NT2/D1 (cell line): Measurements from ENCODE around the gene FAM184B.

ENCODE experiments used
- DNase-seq: peaks from one replicate; pipeline ENCODE4 v3.0.0-alpha.2; 2011; ENCODE audit warnings: low read depth, low spot score
- H3K27me3 ChIP-seq: 2 replicates; pipeline ENCODE4 v1.6.0; 2011; ENCODE audit warnings: mild to moderate bottlenecking; ENCODE audit not compliant: insufficient read length, insufficient read depth
- H3K36me3 ChIP-seq: 2 replicates; pipeline ENCODE4 v1.6.1; 2011; ENCODE audit warnings: mild to moderate bottlenecking, low read length, mixed read lengths; ENCODE audit not compliant: insufficient read depth, insufficient read length
- H3K4me1 ChIP-seq: 2 replicates; pipeline ENCODE4 v1.5.1; 2011; ENCODE audit not compliant: insufficient read depth, insufficient read length
- H3K4me3 ChIP-seq: 2 replicates; pipeline ENCODE4 v1.5.1; 2011; ENCODE audit warnings: low read depth; ENCODE audit not compliant: insufficient read length
- H3K9ac ChIP-seq: 2 replicates; pipeline ENCODE4 v1.6.0; 2011; ENCODE audit warnings: low read depth; ENCODE audit not compliant: insufficient read length
- H3K9me3 ChIP-seq: 2 replicates; pipeline ENCODE4 v1.5.1; 2011; ENCODE audit warnings: mild to moderate bottlenecking, low read length; ENCODE audit not compliant: insufficient read depth
- SUZ12 ChIP-seq: IDR thresholded peaks from 2 replicates; pipeline ENCODE4 v1.6.1; 2011; ENCODE audit not compliant: insufficient read length, insufficient read depth; ENCODE audit errors: extremely low read depth
- YY1 ChIP-seq: IDR thresholded peaks from 2 replicates; pipeline ENCODE4 v1.6.1; 2011; ENCODE audit not compliant: insufficient read length, insufficient read depth
- ZNF274 ChIP-seq: IDR thresholded peaks from 2 replicates; pipeline ENCODE4 v1.6.1; 2011; ENCODE audit warnings: mild to moderate bottlenecking, low read depth, low read length

The FAM184B gene

GRCh38 chr4:17794730-17795129 lies 13.3 kb upstream of the FAM184B start:
- Histone ChIP-seq H3K4me3 (no peak overlapping the region), H3K27me3 (no peaks in the 10 kb centered on the region), H3K4me1 (no peaks in the 10 kb centered on the region), H3K36me3 (peaks cover 29% of the 10 kb centered on the region), H3K9ac (no peak overlapping the region), H3K9me3 (no peaks in the 10 kb centered on the region)
- no peak for DNase-seq
- TF ChIP-seq ZNF274 (no peak), SUZ12 (no peak), YY1 (no peak)

GRCh38 chr4:17788956-17789355 lies 7.5 kb upstream of the FAM184B start:
- H3K9me3 ChIP-seq: no peaks in the 10 kb centered on the region
- no peak overlapping the region for H3K9ac ChIP-seq
- peaks cover under 1% of the 10 kb centered on the region for H3K27me3 ChIP-seq
- no peak for DNase-seq
- H3K36me3 ChIP-seq: peaks cover 5% of the 10 kb centered on the region
- H3K4me1 ChIP-seq: no peaks in the 10 kb centered on the region
- H3K4me3 ChIP-seq: no peak overlapping the region
- TF ChIP-seq YY1 (no peak), SUZ12 (no peak), ZNF274 (no peak)

GRCh38 chr4:17787315-17787714 lies 5.9 kb upstream of the FAM184B start:
- Histone ChIP-seq H3K36me3 (peaks cover 4% of the 10 kb centered on the region), H3K9ac (no peak overlapping the region), H3K4me1 (no peaks in the 10 kb centered on the region), H3K4me3 (no peak overlapping the region), H3K9me3 (no peaks in the 10 kb centered on the region), H3K27me3 (peaks cover 15% of the 10 kb centered on the region)
- TF ChIP-seq ZNF274 (no peak), SUZ12 (no peak), YY1 (no peak)
- no peak for DNase-seq

- H3K9ac ChIP-seq: no peak overlapping the region
- TF ChIP-seq YY1: no peak
- no peak for TF ChIP-seq SUZ12
- no peak for TF ChIP-seq ZNF274
- no peaks in the 10 kb centered on the region for H3K4me1 ChIP-seq
- H3K4me3 ChIP-seq: no peak overlapping the region
- no peak for DNase-seq
- H3K9me3 ChIP-seq: no peaks in the 10 kb centered on the region
- peaks cover 23% of the 10 kb centered on the region for H3K27me3 ChIP-seq
- no peaks in the 10 kb centered on the region for H3K36me3 ChIP-seq
These were observed 5.1 kb upstream of the FAM184B start for GRCh38 chr4:17786567-17786966.

GRCh38 chr4:17785858-17786257 lies 4.4 kb upstream of the FAM184B start:
- peaks cover 30% of the 10 kb centered on the region for H3K27me3 ChIP-seq
- no peaks in the 10 kb centered on the region for H3K4me1 ChIP-seq
- no peaks in the 10 kb centered on the region for H3K36me3 ChIP-seq
- H3K9ac ChIP-seq: no peak overlapping the region
- H3K9me3 ChIP-seq: no peaks in the 10 kb centered on the region
- no peak for DNase-seq
- H3K4me3 ChIP-seq: no peak overlapping the region
- no peak for TF ChIP-seq ZNF274
- TF ChIP-seq YY1: no peak
- TF ChIP-seq SUZ12: no peak

GRCh38 chr4:17780501-17781299 lies 721 bp downstream of the FAM184B start:
- DNase-seq: no peak
- Histone ChIP-seq H3K9me3 (no peaks in the 10 kb centered on the region), H3K9ac (peak overlapping the region; percentile 68), H3K27me3 (peaks cover 48% of the 10 kb centered on the region), H3K4me1 (no peaks in the 10 kb centered on the region), H3K36me3 (no peaks in the 10 kb centered on the region), H3K4me3 (peak overlapping the region; percentile 44)
- TF ChIP-seq SUZ12 (no peak), ZNF274 (no peak), YY1 (no peak)

- Histone ChIP-seq H3K4me3 (no peak overlapping the region), H3K4me1 (no peaks in the 10 kb centered on the region), H3K9ac (no peak overlapping the region), H3K9me3 (no peaks in the 10 kb centered on the region), H3K27me3 (peaks cover 44% of the 10 kb centered on the region), H3K36me3 (no peaks in the 10 kb centered on the region)
- DNase-seq: no peak
- TF ChIP-seq SUZ12 (no peak), YY1 (no peak), ZNF274 (no peak)
These were observed 3.0 kb downstream of the FAM184B start for GRCh38 chr4:17778431-17778830.
